HG02943 (cell line): Measurements from ENCODE around the gene MRPS27.

ENCODE experiments used
- ATAC-seq: cut with Tn5 transposase; IDR thresholded peaks from one replicate; pipeline ENCODE4 v1.9.1; 2021; ENCODE audit warnings: mild to moderate bottlenecking, low read depth, moderate library complexity; ENCODE audit not compliant: unreplicated experiment

Gene MRPS27

DNA sequence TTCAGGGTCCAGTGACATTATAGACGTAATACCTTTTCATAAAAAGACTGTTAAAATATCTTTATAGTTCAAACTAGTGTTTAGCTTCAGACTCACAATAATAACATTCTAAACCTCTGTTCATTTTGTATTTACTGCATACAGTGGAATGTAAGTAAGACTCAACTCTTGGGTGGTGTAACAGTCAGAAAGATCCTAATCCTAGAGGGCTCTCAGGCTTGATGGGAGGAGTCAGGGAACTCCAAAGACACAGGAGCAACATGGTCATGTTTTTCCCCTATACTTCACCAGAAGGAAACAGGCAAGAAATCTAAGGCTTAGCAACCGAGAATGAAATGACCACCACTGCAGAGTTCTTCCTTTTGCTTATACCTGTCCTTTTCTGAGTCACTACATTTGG, 82.6 kb downstream of the MRPS27 start:
- ATAC-seq = no peak

- ATAC-seq = no peak
Measured at GRCh38 chr5:72235725-72236124, 84.3 kb downstream of the MRPS27 start.

DNA sequence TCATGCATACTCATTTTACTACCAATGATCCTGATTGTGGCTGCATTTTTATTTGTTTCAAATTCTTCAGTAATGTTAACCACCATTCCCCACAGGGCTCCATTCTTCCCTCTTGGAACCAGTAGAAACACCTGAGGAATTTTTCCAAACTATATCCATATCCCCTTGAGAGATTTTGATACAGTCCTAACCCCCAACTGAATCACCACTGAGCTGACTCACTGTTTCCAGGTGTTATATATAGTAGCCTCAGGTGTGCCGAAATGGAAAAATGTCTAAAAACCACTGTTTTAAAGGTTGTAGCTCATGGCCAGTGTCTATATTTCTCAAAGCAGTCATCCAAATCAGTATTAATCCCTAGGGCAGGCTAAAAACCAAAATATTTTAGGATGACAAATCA, 85.2 kb downstream of the MRPS27 start:
- no peak for ATAC-seq

DNA sequence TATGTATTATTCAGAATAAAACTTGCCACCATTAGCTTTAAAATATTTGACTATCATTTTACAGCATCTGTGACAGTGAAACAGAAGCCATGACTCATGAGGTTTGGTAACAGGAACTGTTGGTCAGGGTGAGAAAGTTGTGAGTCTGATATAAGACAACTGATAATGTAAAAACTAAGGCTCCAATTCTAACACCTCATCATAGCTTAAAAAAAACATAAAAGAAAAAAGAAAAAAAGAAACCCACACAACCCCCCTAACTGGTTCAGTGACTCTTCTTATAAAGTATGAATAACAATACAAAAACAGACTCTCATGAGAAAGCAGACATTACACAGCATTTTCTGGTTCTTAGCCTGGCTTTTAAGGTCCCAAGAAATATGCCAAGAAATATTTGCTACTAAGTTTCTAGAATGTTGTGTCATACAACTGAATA, 85.8 kb downstream of the MRPS27 start:
- ATAC-seq = peak; percentile 70

DNA sequence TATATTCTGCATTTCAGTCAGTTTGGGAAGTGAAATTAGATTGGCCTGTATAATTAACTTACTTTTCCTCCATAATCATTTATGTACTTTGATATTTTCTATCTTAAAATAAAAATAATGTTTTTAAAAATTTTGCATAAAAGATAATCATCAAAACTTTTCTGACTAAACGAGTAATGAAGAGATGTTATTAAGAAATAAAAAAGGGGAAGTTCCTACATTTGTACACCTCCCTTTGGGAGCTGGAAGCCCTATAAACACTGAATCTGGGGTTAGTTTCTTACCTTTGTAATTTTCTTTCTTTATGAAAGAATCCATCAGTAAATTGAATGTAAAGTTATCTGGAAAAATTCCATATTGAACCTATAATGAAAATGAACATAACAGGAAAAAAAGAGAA, 86.2 kb downstream of the MRPS27 start:
- ATAC-seq = no peak

DNA sequence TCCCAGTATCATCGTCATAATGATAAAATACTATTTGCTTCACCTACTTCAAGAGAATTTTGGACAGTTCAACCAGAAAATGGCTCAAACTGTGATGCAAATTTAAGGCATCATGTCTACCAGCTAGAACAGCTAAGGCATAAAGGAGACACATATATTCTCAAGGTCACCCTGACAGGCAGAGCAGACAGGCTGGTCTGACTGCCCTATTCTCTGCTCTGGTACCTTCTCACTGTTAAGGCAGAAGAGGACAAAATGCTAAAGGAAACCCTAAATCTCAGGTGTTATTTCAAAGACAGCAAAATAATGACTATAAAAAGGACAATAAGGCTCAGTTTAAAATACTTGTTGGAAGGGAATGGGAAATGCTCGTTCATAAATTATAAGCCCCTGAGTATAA, 87.2 kb downstream of the MRPS27 start:
- ATAC-seq = no peak

DNA sequence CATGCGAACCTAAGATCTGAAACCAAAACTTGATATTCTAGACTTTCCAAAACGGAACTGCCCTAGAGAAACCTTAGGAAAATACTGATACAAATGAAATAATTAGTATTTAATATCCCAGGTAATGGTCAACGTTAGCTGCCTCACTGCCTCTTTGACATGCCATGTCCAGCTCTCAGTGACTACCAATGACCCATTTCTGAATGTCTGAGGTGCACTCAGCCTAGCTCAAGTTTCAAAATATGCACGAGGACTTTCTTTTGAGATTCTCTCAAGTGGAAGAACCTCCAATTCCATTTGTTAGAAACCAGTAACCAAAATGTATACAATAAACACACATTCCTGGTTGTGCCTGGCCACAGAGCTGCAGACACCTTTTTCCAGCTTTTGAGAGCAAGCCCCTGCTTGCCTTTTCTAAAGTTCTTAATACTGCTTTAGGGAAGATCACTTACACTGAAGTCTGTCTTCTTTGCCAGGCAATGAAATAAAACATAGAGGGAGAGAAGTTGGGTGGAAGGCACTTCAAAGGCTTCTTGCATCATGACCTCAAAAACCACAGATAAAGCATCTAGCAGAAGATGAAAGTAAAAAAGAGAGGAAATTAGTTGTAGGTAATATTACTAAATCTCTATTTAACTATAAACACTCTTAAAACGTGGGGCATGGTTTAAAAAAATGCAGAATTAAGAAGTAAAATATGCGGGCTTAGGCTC, 87.9 kb downstream of the MRPS27 start:
- no peak for ATAC-seq

GRCh38 chr5:72228960-72229359, 91.1 kb downstream of the MRPS27 start:
- no peak for ATAC-seq

DNA sequence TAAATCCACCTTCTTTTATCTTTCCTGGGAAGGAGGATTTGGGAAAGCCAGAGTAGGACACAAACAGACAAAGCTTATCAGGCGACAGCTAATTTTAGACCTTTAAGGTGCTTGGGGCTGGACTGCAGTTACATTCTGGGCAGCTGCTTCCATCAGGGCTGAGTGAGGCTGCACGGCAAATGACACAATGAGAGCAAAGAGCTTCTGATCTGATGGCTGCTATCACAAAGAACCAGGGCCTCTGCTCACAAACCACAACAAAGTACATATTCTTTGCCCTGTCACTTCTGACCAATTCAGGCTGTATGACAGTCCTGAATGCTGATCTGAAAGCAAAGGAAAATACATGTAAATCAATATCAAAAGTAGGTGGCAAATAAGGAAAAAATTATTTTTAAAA, 93.1 kb downstream of the MRPS27 start:
- ATAC-seq = no peak

GRCh38 chr5:72225741-72226140, 94.3 kb downstream of the MRPS27 start:
- ATAC-seq = no peak

DNA sequence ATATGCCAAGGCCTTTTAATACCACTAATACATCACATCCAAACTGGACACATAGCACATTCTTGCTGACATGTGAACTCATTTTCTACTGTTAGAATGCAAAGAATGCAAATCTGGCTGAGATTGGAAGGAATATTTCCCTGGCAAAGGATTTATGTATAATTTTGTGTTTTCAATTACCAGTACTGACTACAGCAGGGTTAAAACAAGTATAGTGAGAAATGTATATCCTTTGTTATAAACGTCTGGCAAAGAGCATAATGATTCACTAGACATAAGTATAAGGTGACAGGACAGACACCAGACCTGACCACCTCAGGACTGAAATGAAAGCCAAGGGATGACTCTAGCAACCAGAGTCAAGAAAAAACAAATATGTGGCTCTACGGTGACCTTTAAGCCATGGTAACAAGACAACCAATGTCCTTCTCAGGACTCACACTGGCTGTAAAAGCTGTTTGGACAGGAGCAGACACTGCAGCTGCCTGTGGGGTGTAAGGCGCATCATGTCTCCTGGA, 95.0 kb downstream of the MRPS27 start:
- ATAC-seq = no peak

GRCh38 chr5:72223371-72223770, 96.7 kb downstream of the MRPS27 start:
- no peak for ATAC-seq

- ATAC-seq = no peak
Measured at GRCh38 chr5:72222521-72222920, 97.5 kb downstream of the MRPS27 start.

DNA sequence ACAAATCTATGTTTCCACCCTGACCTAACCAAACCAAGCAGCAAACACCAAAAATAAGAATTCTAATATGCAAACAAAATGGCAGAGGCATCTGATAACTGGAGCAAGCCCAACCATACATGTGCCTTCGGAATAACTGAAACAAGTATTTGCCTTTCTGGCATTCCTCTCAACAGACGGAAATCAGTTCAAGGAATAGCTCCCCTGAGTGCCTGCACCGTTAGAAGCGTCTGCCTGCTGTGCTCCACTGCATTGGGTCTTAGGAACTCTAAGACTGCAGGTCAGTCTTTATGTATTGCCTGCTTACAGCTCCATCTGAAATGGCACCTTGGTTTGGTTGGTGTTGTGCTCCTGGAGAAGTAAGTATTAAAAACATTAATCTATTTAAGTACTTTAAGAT, 98.5 kb downstream of the MRPS27 start:
- ATAC-seq = no peak

DNA sequence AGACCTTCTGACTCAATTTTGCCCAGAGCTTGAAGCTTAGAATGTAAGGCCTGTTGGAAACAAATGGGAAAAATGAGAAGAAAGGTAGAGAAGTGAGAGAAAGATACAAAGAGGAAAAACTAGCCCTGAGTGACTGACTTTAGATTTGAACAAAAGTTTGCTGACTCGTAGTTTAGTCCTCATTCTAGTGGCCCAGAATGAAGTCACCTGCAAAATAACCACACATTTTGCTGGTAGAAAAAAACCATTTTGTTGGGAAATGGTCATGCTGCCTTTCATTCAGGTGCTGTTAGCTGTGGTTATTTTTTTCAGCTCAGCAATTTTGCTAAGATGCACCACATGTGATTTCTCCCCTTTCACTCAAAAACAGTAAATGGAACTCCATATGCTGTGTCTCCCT, 98.9 kb downstream of the MRPS27 start:
- ATAC-seq = no peak

DNA sequence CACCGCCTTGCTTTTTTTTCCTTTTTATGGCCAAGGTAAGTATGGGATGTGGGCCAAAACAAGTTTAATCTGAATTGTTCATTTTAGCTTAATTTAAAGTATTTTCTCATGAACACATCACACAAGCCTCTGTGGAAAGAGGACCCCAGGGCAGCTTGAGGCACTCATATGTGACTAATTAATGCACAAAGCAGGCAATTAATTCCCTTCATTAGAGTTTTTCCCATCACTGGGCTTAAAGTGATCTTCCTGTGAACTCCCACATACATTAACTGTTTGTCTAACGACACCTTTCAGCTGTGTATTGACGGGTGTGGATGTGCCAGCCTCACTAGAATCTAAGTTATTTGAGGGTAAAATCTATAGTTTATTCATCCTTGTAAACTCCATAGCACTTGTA, 103.3 kb downstream of the MRPS27 start:
- no peak for ATAC-seq

DNA sequence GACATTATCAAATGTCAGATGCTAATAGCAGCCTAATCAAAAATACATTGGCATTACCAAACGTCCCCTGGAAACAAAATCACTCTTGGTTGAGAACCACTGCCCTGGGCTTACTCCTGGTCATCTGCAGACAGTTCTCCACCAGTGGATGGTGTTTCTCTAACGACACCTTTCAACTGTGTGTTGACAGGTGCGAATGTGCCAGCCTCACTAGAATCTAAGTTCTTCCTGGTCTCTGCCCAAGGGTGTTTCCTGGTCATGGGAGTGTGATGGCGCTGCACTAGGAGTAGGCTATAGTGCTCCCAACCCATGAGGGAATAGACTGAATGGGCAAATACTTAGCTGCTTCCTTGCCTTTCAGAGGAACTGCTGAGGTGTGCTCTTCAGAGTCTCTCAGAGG, 105.9 kb downstream of the MRPS27 start:
- no peak for ATAC-seq

GRCh38 chr5:72213482-72213881, 106.6 kb downstream of the MRPS27 start:
- ATAC-seq = no peak

DNA sequence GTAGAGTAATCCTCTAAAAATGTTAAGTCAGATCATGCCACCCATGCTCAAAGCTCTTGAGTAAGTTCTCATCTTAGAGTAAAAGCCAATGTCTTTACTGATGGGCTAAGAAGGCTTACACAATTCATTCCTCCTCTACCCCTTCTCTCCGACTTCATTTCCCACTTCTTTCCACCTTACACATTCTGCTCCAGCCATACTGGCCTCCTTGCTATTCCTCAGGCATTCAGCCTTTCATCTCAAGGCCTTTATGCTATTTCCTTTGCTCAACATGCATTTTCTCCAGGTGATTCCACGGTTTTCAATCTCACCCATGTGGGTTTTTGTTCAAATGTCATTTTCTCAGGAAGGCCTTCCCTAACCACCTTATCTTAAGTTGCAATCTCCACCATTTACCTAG, 107.9 kb downstream of the MRPS27 start:
- no peak for ATAC-seq

DNA sequence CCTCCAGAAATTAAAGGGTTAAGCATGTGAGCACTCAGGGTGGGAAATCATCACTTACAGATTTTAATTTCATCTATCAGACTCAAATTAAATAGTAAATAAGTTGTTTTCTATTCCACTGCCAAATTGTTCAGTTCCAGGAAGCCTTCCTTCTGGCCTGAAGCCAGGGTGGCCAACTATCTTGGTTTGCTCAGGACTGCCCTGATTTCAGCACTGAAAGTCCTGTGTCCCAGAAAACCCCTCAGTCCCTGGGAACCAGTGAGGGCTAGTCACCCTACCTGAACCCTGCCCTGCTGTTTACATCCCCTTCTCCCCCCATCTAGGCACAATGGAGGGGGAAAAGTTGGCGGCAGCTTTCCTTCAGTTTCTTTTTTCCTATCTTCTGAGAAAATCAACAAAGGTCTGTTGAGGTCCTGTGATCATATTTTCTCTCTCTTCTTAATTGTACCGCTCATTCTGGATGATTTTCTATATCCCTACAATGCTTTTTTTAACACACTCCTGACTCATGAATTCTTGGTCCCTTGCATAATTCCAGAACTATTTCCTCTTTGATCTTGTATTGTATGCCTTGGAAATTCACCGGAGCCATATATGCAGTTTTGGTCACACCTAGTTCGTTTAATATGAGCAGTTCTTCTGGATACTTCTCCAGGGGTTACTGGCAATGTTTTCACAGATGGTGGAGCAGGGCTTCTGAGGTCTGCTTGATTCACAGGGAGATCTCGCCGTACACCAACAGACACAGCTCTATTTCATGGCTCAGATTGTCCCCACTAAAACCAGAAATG, 109.0 kb downstream of the MRPS27 start:
- no peak for ATAC-seq

- no peak for ATAC-seq
Measured at GRCh38 chr5:72209147-72210115, 110.6 kb downstream of the MRPS27 start.
